ENCODE results near the gene PLCE1.

DNA sequence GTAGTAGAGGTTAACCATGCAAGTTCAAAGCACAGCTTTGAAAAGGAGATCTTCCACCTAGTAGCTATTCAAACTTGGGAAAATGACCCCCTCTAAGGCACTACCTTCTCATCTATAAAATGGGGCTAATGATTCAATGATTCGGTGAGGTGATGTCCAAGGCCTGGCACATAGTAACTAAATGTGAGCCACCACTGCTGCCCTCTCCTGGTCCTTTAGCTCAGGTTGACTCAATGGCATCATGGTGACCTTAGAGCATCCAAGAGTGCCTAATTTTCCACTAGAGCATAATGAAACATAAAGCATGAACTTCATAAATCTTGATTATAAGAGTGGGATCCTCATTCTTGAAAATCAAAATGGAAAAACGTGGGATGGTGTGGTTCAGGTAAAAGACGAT is 16.3 kb upstream of the PLCE1 start:
- TF ChIP-seq POLR2A (IDR thresholded peaks at IDR 0.05; ENCODE audit: low read length) (no peak), GATA1 (IDR thresholded peaks at IDR 0.05; ENCODE audit: low read depth, low read length) (no peak)

All from erythroblast (primary cell).